SK-N-SH treated with all-trans-retinoic acid at 6 μM for 48 hours (cell line): Measurements from ENCODE around the gene RBMS1.

ENCODE experiments used
- ATAC-seq: fragments of 200-7000 bp; cut with Tn5 transposase; 3 replicates; pipeline ENCODE4 v1.9.1; 2020; ENCODE audit warnings: mild to moderate bottlenecking, moderate library complexity
- ARNTL ChIP-seq: fragments of 450-650 bp; formaldehyde crosslinking; IDR thresholded peaks from 2 replicates; pipeline ENCODE4 v1.5.0; 2020; ENCODE audit warnings: low read depth, mild to moderate bottlenecking, moderate library complexity, borderline replicate concordance
- BACH2 ChIP-seq: fragments of 250-450 bp; sonication (Bioruptor Pico); IDR thresholded peaks from 2 replicates; pipeline ENCODE4 v1.9.0; 2021; ENCODE audit warnings: mild to moderate bottlenecking, borderline replicate concordance
- CSDC2 ChIP-seq: fragments of 250-450 bp; sonication (Bioruptor Pico); IDR thresholded peaks from 2 replicates; pipeline ENCODE4 v1.5.0; 2020; ENCODE audit warnings: mild to moderate bottlenecking, moderate library complexity
- ESRRG ChIP-seq: fragments of 250-450 bp; sonication (Bioruptor Pico); IDR thresholded peaks from 2 replicates; pipeline ENCODE4 v1.6.1; 2021; ENCODE audit warnings: mild to moderate bottlenecking
- GLIS3 ChIP-seq: fragments of 250-450 bp; sonication (Bioruptor Pico); IDR thresholded peaks from 2 replicates; pipeline ENCODE4 v1.5.0; 2020; ENCODE audit warnings: mild to moderate bottlenecking, moderate library complexity
- ISL1 ChIP-seq: fragments of 250-450 bp; sonication (Bioruptor Pico); IDR thresholded peaks from 2 replicates; pipeline ENCODE4 v2.1.2; 2022; ENCODE audit warnings: mild to moderate bottlenecking, moderate library complexity
- PPARA ChIP-seq: fragments of 250-450 bp; sonication (Bioruptor Pico); IDR thresholded peaks from 2 replicates; pipeline ENCODE4 v1.5.0; 2020; ENCODE audit warnings: mild to moderate bottlenecking, borderline replicate concordance
- RARB ChIP-seq: fragments of 250-450 bp; sonication (Bioruptor Pico); IDR thresholded peaks from 2 replicates; pipeline ENCODE4 v1.8.0; 2021; ENCODE audit warnings: mild to moderate bottlenecking, moderate library complexity
- SNAI2 ChIP-seq: fragments of 250-450 bp; sonication (Bioruptor Pico); IDR thresholded peaks from 2 replicates; pipeline ENCODE4 v1.5.0; 2020; ENCODE audit warnings: mild to moderate bottlenecking, moderate library complexity
- TCF4 ChIP-seq: fragments of 250-450 bp; sonication (Bioruptor Pico); IDR thresholded peaks from 2 replicates; pipeline ENCODE4 v1.8.0; 2021; ENCODE audit warnings: mild to moderate bottlenecking, moderate library complexity, borderline replicate concordance
- TOX ChIP-seq: fragments of 250-450 bp; sonication (Bioruptor Pico); IDR thresholded peaks from 2 replicates; pipeline ENCODE4 v1.8.0; 2021; ENCODE audit warnings: mild to moderate bottlenecking, moderate library complexity, borderline replicate concordance
- ZC3H10 ChIP-seq: fragments of 250-450 bp; sonication (Bioruptor Pico); IDR thresholded peaks from 2 replicates; pipeline ENCODE4 v1.5.1; 2021; ENCODE audit warnings: mild to moderate bottlenecking, moderate library complexity
- ZFP30 ChIP-seq: fragments of 450-650 bp; formaldehyde crosslinking; IDR thresholded peaks from 2 replicates; pipeline ENCODE4 v1.5.0; 2022; ENCODE audit warnings: mild to moderate bottlenecking, moderate library complexity
- ZNF565 ChIP-seq: fragments of 450-650 bp; formaldehyde crosslinking; conservative IDR thresholded peaks from 2 replicates; pipeline ENCODE4 v1.5.0; 2020; ENCODE audit warnings: low read depth, mild to moderate bottlenecking, moderate library complexity
- ZNF8 ChIP-seq: fragments of 450-650 bp; formaldehyde crosslinking; IDR thresholded peaks from 2 replicates; pipeline ENCODE4 v1.5.0; 2020; ENCODE audit warnings: mild to moderate bottlenecking, moderate library complexity
- TF ChIP-seq, protein P1 (sequence below): fragments of 250-450 bp; sonication (Bioruptor Pico); IDR thresholded peaks from 2 replicates; pipeline ENCODE4 v1.5.0; 2020; ENCODE audit warnings: mild to moderate bottlenecking, moderate library complexity
- TF ChIP-seq, protein P2 (sequence below): fragments of 250-450 bp; sonication (Bioruptor Pico); IDR thresholded peaks from 2 replicates; pipeline ENCODE4 v1.8.0; 2021; ENCODE audit warnings: low read depth, mild to moderate bottlenecking, moderate library complexity, borderline replicate concordance
- TF ChIP-seq, protein P3 (sequence below): fragments of 250-450 bp; sonication (Bioruptor Pico); IDR thresholded peaks from 2 replicates; pipeline ENCODE4 v1.5.1; 2021; ENCODE audit warnings: mild to moderate bottlenecking, moderate library complexity

Gene RBMS1

DNA sequence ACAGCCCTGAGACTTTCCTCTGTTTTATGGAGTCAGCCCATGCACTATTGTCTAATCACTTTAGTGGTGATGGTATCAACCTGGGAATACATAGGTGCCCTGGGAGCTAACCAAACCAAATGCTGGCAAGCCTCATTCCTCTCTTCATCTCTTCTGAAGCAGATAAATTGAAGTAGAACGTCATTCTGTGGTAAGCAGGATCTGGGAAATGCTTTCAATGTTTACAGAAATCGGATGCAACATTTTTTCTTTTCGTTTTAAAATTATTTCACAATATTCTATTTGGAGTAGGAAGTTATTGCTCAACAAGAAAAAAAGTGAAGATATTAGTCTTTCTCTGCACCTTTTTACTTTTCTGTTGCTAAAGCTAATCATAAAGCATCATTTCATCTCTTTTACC is 114.2 kb downstream of the RBMS1 start:
- peak; percentile 33; the same call in 2 of the 3 replicates for ATAC-seq
- no peak for TF ChIP-seq ARNTL (CRISPR knock-in tag)
- peak; percentile 41 for TF ChIP-seq ISL1 (CRISPR knock-in tag)

DNA sequence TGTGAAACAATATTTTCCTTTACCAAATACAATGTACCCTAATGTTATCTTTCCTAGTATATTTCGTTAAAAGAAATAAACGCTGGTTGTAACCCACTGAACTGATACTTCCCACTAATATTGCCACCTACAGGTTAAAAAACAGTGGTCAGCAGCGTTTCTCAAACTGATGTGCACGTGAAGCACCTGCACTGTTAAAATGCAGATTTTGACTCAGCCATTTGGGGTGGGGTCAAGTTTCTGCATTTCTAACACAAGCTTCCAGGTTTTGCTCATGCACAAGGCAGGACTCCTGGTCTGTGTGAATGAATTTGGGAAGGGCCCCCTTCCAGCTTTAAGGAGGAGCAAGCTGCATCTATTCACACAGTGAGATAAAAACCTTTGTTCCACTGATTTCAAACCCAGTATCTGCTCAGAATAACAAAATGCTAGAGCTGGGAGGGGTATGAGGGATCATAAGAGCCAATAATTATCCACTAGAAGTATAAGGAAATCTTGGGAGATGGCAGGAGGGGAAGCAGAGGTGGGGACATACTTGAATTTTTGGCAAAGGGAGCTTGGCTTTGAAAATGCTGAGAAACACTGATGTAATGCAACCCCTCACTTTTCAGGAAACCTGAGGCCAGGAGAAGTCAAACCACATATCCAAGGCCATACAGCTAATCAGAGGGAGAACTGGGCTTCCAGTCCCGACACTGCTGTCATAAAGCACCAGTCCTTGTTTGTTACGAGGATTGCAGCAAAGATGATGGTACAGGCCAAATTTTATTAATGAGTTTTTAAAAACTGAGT is 116.2 kb downstream of the RBMS1 start:
- no peak for ATAC-seq
- TF ChIP-seq BACH2 (CRISPR knock-in tag) (no peak), PPARA (no peak), TOX (CRISPR knock-in tag) (no peak), GLIS3 (CRISPR knock-in tag) (no peak), RARB (no peak), TCF4 (CRISPR knock-in tag) (no peak), ZNF565 (CRISPR knock-in tag) (no peak), ESRRG (CRISPR knock-in tag) (no peak), SNAI2 (CRISPR knock-in tag) (no peak), ARNTL (CRISPR knock-in tag) (no peak), ISL1 (CRISPR knock-in tag) (no peak), ZFP30 (CRISPR knock-in tag) (no peak), ZNF8 (CRISPR knock-in tag) (no peak), ZC3H10 (CRISPR knock-in tag) (no peak)
- TF ChIP-seq, protein P1, sequence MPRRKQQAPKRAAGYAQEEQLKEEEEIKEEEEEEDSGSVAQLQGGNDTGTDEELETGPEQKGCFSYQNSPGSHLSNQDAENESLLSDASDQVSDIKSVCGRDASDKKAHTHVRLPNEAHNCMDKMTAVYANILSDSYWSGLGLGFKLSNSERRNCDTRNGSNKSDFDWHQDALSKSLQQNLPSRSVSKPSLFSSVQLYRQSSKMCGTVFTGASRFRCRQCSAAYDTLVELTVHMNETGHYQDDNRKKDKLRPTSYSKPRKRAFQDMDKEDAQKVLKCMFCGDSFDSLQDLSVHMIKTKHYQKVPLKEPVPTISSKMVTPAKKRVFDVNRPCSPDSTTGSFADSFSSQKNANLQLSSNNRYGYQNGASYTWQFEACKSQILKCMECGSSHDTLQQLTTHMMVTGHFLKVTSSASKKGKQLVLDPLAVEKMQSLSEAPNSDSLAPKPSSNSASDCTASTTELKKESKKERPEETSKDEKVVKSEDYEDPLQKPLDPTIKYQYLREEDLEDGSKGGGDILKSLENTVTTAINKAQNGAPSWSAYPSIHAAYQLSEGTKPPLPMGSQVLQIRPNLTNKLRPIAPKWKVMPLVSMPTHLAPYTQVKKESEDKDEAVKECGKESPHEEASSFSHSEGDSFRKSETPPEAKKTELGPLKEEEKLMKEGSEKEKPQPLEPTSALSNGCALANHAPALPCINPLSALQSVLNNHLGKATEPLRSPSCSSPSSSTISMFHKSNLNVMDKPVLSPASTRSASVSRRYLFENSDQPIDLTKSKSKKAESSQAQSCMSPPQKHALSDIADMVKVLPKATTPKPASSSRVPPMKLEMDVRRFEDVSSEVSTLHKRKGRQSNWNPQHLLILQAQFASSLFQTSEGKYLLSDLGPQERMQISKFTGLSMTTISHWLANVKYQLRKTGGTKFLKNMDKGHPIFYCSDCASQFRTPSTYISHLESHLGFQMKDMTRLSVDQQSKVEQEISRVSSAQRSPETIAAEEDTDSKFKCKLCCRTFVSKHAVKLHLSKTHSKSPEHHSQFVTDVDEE (CRISPR knock-in tag) = no peak
- TF ChIP-seq, protein P2, sequence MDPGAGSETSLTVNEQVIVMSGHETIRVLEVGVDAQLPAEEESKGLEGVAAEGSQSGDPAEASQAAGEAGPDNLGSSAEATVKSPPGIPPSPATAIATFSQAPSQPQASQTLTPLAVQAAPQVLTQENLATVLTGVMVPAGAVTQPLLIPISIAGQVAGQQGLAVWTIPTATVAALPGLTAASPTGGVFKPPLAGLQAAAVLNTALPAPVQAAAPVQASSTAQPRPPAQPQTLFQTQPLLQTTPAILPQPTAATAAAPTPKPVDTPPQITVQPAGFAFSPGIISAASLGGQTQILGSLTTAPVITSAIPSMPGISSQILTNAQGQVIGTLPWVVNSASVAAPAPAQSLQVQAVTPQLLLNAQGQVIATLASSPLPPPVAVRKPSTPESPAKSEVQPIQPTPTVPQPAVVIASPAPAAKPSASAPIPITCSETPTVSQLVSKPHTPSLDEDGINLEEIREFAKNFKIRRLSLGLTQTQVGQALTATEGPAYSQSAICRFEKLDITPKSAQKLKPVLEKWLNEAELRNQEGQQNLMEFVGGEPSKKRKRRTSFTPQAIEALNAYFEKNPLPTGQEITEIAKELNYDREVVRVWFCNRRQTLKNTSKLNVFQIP = no peak

DNA sequence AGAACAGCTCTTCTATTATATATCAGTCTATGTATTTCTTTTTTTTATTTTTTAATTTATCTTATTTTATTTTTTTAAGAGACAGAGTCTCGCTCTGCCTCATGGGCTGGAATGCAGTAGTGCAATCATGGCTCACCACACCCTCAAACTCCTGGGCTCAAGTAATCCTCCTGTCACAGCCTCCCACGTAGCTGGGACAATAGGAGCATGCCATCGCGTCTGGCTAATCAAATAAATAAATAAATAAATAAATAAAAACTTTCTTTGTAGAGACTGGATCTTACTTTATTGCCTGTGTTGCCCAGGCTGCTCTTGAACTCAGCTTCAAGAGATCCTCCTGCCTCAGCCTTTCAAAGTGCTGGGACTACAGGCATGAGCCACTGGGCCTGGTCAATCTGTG is 117.0 kb downstream of the RBMS1 start:
- no peak for TF ChIP-seq CSDC2 (CRISPR knock-in tag)
- TF ChIP-seq BACH2 (CRISPR knock-in tag) = no peak
- no peak for TF ChIP-seq ZFP30 (CRISPR knock-in tag)
- TF ChIP-seq TOX (CRISPR knock-in tag) = no peak
- no peak for TF ChIP-seq ZC3H10 (CRISPR knock-in tag)
- no peak for TF ChIP-seq ESRRG (CRISPR knock-in tag)
- no peak for TF ChIP-seq ARNTL (CRISPR knock-in tag)
- TF ChIP-seq, protein P2 = no peak
- TF ChIP-seq, protein P3, sequence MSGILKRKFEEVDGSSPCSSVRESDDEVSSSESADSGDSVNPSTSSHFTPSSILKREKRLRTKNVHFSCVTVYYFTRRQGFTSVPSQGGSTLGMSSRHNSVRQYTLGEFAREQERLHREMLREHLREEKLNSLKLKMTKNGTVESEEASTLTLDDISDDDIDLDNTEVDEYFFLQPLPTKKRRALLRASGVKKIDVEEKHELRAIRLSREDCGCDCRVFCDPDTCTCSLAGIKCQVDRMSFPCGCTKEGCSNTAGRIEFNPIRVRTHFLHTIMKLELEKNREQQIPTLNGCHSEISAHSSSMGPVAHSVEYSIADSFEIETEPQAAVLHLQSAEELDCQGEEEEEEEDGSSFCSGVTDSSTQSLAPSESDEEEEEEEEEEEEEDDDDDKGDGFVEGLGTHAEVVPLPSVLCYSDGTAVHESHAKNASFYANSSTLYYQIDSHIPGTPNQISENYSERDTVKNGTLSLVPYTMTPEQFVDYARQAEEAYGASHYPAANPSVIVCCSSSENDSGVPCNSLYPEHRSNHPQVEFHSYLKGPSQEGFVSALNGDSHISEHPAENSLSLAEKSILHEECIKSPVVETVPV = no peak
- TF ChIP-seq, protein P1 (CRISPR knock-in tag) = no peak
- no peak for TF ChIP-seq RARB
- no peak for ATAC-seq
